A673 (cell line): ENCODE data around the gene DGUOK.

Source experiments
- CTCF ChIP-seq: fragments of 300-800, 200-600 bp; sonication (generic); conservative IDR thresholded peaks from 2 replicates; pipeline ENCODE4 v1.5.1; 2017; ENCODE audit warnings: low read depth, mild to moderate bottlenecking, antibody characterized with exemption, low read length, moderate library complexity, mixed read lengths
- EZH2 ChIP-seq: fragments of 200-600 bp; sonication (generic); IDR thresholded peaks from 2 replicates; pipeline ENCODE4 v1.6.1; 2017; ENCODE audit warnings: borderline replicate concordance, low read depth, mild to moderate bottlenecking, mixed read lengths, antibody characterized with exemption, low read length; ENCODE audit not compliant: poor library complexity, severe bottlenecking

GRCh38 chr2:73926493-73927327, at the start of gene DGUOK:
- TF ChIP-seq CTCF (no peak), EZH2 (no peak)
